GM23338 (cell line): ENCODE data around the gene AURKB. TPM values are rescaled to one million over a fixed set of nuclear protein-coding genes. Genes with fewer than 3 reads are reported as not detected.

Experiments
- ATAC-seq: fragments of 200-7000 bp; cut with Tn5 transposase; 3 replicates; pipeline ENCODE4 v1.9.1; 2020
- DNase-seq: peaks from one replicate; pipeline ENCODE4 v3.0.0-alpha.2; 2015; ENCODE audit warnings: low spot score
- H2AFZ ChIP-seq: fragments of 200-600 bp; sonication (generic); 2 replicates; pipeline ENCODE4 v1.8.0; 2016; ENCODE audit warnings: antibody characterized with exemption, mild to moderate bottlenecking, moderate library complexity
- H3F3A ChIP-seq: fragments of 200-600 bp; sonication (generic); replicated peaks from 2 replicates; pipeline ENCODE4 v1.8.0; 2017; ENCODE audit warnings: antibody characterized with exemption, mixed run types, low read depth
- H3K27ac ChIP-seq: fragments of 200-600 bp; sonication (generic); 2 replicates; pipeline ENCODE4 v1.6.1; 2016; ENCODE audit warnings: low read depth
- H3K27me3 ChIP-seq: fragments of 200-600 bp; sonication (generic); 2 replicates; pipeline ENCODE4 v1.8.0; 2016; ENCODE audit warnings: mild to moderate bottlenecking, mixed run types, moderate library complexity; ENCODE audit not compliant: insufficient read depth
- H3K36me3 ChIP-seq: fragments of 200-600 bp; sonication (generic); 2 replicates; pipeline ENCODE4 v1.8.0; 2016; ENCODE audit warnings: mild to moderate bottlenecking; ENCODE audit not compliant: insufficient read depth
- H3K4me1 ChIP-seq: fragments of 200-600 bp; sonication (generic); 2 replicates; pipeline ENCODE4 v1.8.0; 2016; ENCODE audit warnings: mild to moderate bottlenecking, moderate library complexity; ENCODE audit not compliant: insufficient read depth
- H3K4me2 ChIP-seq: fragments of 200-600 bp; sonication (generic); 2 replicates; pipeline ENCODE4 v1.7.1; 2017; ENCODE audit warnings: mixed run types
- H3K4me3 ChIP-seq: fragments of 200-600 bp; sonication (generic); 2 replicates; pipeline ENCODE4 v1.6.1; 2016; ENCODE audit warnings: mixed run types
- H3K79me2 ChIP-seq: fragments of 200-600 bp; sonication (generic); replicated peaks from 2 replicates; pipeline ENCODE4 v1.8.0; 2017; ENCODE audit warnings: mild to moderate bottlenecking; ENCODE audit not compliant: insufficient read depth
- H3K9me2 ChIP-seq: fragments of 200-600 bp; sonication (generic); 2 replicates; pipeline ENCODE4 v1.8.0; 2017; ENCODE audit not compliant: insufficient read depth
- H4K20me1 ChIP-seq: fragments of 200-600 bp; sonication (generic); replicated peaks from 2 replicates; pipeline ENCODE4 v1.8.0; 2017; ENCODE audit warnings: mild to moderate bottlenecking; ENCODE audit not compliant: insufficient read depth
- H3K27ac Mint-ChIP-seq: 2 replicates; pipeline ENCODE4 v1.8.0; 2020; ENCODE audit warnings: inconsistent platforms, mild to moderate bottlenecking, moderate library complexity, mixed read lengths
- H3K27me3 Mint-ChIP-seq: 3 replicates; pipeline ENCODE4 v1.8.0; 2022; ENCODE audit warnings: low read depth, mild to moderate bottlenecking, moderate library complexity, mixed read lengths, inconsistent platforms; ENCODE audit not compliant: insufficient read depth, poor library complexity
- H3K36me3 Mint-ChIP-seq: 3 replicates; pipeline ENCODE4 v1.8.0; 2021; ENCODE audit warnings: low read depth, mild to moderate bottlenecking, inconsistent platforms, moderate library complexity, mixed read lengths
- H3K4me1 Mint-ChIP-seq: 3 replicates; pipeline ENCODE4 v1.8.0; 2020; ENCODE audit warnings: mild to moderate bottlenecking, inconsistent platforms, mixed read lengths
- H3K4me3 Mint-ChIP-seq: 3 replicates; pipeline ENCODE4 v1.8.0; 2021; ENCODE audit warnings: moderate library complexity, mild to moderate bottlenecking, inconsistent platforms, mixed read lengths
- H3K9me3 Mint-ChIP-seq: 3 replicates; pipeline ENCODE4 v1.8.0; 2020; ENCODE audit warnings: moderate library complexity, mild to moderate bottlenecking, inconsistent platforms, mixed read lengths
- CREB1 ChIP-seq: fragments of 250-450 bp; sonication (Bioruptor Pico); IDR thresholded peaks from 2 replicates; pipeline ENCODE4 v1.5.0; 2020; ENCODE audit warnings: low read depth, mild to moderate bottlenecking, moderate library complexity
- EZH2 ChIP-seq: fragments of 200-600 bp; sonication (generic); IDR thresholded peaks from one replicate; pipeline ENCODE4 v1.8.0; 2017; ENCODE audit warnings: antibody characterized with exemption, mild to moderate bottlenecking, low read depth; ENCODE audit not compliant: unreplicated experiment
- EZH2phosphoT487 ChIP-seq: fragments of 200-600 bp; sonication (generic); IDR thresholded peaks from one replicate; pipeline ENCODE4 v1.8.1; 2018; ENCODE audit warnings: antibody characterized with exemption; ENCODE audit not compliant: unreplicated experiment
- JUNB ChIP-seq: IDR thresholded peaks from one replicate; pipeline ENCODE4 v1.6.1; 2016; ENCODE audit warnings: antibody characterized with exemption; ENCODE audit not compliant: unreplicated experiment
- NANOG ChIP-seq: IDR thresholded peaks from 2 replicates; pipeline ENCODE4 v1.6.1; 2016; ENCODE audit warnings: antibody characterized with exemption, borderline replicate concordance
- POLR2AphosphoS5 ChIP-seq: IDR thresholded peaks from 2 replicates; pipeline ENCODE4 v1.6.1; 2016; ENCODE audit warnings: antibody characterized with exemption, low read depth
- ZNF114 ChIP-seq: fragments of 250-450 bp; sonication (Bioruptor Pico); IDR thresholded peaks from 2 replicates; pipeline ENCODE4 v1.5.0; 2020; ENCODE audit warnings: mild to moderate bottlenecking, moderate library complexity
- polyA plus RNA-seq: library from polyadenylated mRNA; unstranded; fragments of >200 nt; fragmentation: Nextera tagmentation; extraction: Ambion mirVana; gene quantifications from 2 replicates; pipeline ENCODE4 v1.2.1, GENCODE V29; 2016
- total RNA-seq: library from RNA; depleted of rRNA; stranded (reverse); fragments of >200 nt; shearing (Covaris generic); gene quantifications from 2 replicates; pipeline ENCODE4 v1.2.3, GENCODE V29; 2014
- TF ChIP-seq, protein P1 (sequence below), 2 experiments: fragments of 200-600 bp in 1 of 2; sonication (generic) in 1 of 2; conservative IDR thresholded peaks; 2 replicates each; pipeline versions ENCODE4 v1.5.1 to v1.6.1; 2016 to 2017; ENCODE audit warnings: antibody characterized with exemption in 2 of 2, low read depth in 2 of 2, mild to moderate bottlenecking in 2 of 2, moderate library complexity in 1 of 2
- TF ChIP-seq, protein P2 (sequence below): IDR thresholded peaks from one replicate; pipeline ENCODE4 v1.6.1; 2018; ENCODE audit warnings: antibody characterized with exemption; ENCODE audit not compliant: unreplicated experiment
- TF ChIP-seq, protein P3 (sequence below): IDR thresholded peaks from 2 replicates; pipeline ENCODE4 v1.6.1; 2016; ENCODE audit warnings: antibody characterized with exemption

Gene AURKB
- total and polyA plus RNA-seq, 2 experiments from 2014 or later: 135 to 212 TPM

DNA sequence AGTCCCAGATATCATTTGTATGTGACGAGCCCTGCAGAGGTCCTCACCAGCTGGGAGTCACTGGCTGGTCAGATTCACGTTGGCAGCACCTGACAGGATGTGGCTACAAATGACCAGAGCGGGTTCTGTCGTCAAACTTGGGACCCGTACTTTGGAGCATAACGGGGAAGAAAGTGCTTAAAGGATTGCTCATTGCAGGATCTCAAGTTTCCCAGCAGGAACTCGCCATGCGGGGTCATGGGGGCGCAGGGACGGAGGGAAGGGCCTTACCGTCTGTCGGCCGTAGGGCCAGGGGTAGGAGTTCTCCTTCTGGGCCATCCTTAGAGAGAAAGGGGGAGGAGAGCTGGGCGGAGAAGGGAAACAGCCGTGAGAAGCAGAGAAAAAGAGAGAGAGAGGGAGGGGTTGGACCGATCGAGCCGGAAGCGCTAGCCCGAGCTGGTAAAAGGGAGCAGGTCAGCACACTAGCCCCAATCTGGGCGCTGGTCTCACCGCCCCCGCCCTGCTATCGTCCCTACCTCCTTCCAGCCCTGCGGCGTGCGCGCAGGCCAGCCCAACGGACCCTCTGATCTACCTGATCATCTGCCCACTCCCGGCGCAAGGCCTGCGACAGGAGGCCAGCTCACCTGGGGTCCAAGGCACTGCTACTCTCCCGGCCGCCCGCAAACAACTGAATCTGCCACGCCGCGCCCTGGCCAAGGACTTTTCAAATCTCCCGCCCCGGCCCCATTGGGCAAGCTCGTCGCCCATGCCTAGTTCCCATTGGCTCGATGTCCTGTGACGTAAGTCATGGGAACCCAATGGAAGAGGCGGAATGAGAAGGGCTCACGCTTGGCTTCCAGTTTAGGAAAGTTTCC is at the start of gene AURKB (continued):
- TF ChIP-seq POLR2AphosphoS5: peak; percentile 98

DNA sequence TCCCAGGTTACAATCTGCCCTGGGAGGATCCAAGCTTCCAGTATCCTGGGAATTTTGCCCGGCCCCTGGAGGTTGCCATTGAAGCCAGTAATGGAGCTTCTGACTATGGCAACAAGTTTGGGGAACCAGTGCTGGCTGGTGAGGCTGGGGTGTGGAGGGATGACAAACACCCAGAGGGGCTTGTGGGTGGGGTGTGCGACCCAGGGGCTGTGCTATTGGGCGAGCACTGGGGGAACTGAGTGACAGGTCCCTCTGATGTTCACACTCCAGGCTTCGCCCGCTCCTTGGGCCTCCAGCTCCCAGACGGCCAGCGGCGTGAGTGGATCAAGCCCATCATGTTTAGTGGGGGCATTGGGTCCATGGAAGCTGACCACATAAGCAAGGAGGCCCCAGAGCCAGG is 47.4 kb upstream of the AURKB start:
- no peaks in the 10 kb centered on the region for H3K9me2 ChIP-seq
- TF ChIP-seq EZH2 (no peak), CREB1 (CRISPR knock-in tag) (no peak), NANOG (no peak), ZNF114 (CRISPR knock-in tag) (no peak), EZH2phosphoT487 (no peak), POLR2AphosphoS5 (no peak), JUNB (no peak)
- TF ChIP-seq, protein P1, sequence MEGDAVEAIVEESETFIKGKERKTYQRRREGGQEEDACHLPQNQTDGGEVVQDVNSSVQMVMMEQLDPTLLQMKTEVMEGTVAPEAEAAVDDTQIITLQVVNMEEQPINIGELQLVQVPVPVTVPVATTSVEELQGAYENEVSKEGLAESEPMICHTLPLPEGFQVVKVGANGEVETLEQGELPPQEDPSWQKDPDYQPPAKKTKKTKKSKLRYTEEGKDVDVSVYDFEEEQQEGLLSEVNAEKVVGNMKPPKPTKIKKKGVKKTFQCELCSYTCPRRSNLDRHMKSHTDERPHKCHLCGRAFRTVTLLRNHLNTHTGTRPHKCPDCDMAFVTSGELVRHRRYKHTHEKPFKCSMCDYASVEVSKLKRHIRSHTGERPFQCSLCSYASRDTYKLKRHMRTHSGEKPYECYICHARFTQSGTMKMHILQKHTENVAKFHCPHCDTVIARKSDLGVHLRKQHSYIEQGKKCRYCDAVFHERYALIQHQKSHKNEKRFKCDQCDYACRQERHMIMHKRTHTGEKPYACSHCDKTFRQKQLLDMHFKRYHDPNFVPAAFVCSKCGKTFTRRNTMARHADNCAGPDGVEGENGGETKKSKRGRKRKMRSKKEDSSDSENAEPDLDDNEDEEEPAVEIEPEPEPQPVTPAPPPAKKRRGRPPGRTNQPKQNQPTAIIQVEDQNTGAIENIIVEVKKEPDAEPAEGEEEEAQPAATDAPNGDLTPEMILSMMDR (conservative IDR thresholded peaks at IDR 0.05; ENCODE audit: low read depth in 2 of 2): no peak
- TF ChIP-seq, protein P2, sequence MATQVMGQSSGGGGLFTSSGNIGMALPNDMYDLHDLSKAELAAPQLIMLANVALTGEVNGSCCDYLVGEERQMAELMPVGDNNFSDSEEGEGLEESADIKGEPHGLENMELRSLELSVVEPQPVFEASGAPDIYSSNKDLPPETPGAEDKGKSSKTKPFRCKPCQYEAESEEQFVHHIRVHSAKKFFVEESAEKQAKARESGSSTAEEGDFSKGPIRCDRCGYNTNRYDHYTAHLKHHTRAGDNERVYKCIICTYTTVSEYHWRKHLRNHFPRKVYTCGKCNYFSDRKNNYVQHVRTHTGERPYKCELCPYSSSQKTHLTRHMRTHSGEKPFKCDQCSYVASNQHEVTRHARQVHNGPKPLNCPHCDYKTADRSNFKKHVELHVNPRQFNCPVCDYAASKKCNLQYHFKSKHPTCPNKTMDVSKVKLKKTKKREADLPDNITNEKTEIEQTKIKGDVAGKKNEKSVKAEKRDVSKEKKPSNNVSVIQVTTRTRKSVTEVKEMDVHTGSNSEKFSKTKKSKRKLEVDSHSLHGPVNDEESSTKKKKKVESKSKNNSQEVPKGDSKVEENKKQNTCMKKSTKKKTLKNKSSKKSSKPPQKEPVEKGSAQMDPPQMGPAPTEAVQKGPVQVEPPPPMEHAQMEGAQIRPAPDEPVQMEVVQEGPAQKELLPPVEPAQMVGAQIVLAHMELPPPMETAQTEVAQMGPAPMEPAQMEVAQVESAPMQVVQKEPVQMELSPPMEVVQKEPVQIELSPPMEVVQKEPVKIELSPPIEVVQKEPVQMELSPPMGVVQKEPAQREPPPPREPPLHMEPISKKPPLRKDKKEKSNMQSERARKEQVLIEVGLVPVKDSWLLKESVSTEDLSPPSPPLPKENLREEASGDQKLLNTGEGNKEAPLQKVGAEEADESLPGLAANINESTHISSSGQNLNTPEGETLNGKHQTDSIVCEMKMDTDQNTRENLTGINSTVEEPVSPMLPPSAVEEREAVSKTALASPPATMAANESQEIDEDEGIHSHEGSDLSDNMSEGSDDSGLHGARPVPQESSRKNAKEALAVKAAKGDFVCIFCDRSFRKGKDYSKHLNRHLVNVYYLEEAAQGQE: no peak
- TF ChIP-seq, protein P3, sequence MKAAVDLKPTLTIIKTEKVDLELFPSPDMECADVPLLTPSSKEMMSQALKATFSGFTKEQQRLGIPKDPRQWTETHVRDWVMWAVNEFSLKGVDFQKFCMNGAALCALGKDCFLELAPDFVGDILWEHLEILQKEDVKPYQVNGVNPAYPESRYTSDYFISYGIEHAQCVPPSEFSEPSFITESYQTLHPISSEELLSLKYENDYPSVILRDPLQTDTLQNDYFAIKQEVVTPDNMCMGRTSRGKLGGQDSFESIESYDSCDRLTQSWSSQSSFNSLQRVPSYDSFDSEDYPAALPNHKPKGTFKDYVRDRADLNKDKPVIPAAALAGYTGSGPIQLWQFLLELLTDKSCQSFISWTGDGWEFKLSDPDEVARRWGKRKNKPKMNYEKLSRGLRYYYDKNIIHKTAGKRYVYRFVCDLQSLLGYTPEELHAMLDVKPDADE: no peak
- no peaks in the 10 kb centered on the region for H3K4me1 ChIP-seq
- peaks cover 31% of the 10 kb centered on the region for H4K20me1 ChIP-seq
- H3F3A ChIP-seq: 0 out of 2 replicates have a peak, but pooled peaks cover 6% of the 10 kb centered on the region
- peaks cover 83% of the 10 kb centered on the region for H3K36me3 ChIP-seq
- Mint-ChIP-seq H3K27ac (no peak overlapping the region), H3K9me3 (peaks cover 3% of the 10 kb centered on the region; the same call in 1 of the 3 replicates), H3K4me1 (no peaks in the 10 kb centered on the region), H3K27me3 (peaks cover 4% of the 10 kb centered on the region), H3K4me3 (no peak overlapping the region), H3K36me3 (peaks cover 92% of the 10 kb centered on the region)
- no peak overlapping the region for H3K4me2 ChIP-seq
- H3K79me2 ChIP-seq: peaks cover 10% of the 10 kb centered on the region
- H2AFZ ChIP-seq: no peak overlapping the region
- H3K27me3 ChIP-seq: no peaks in the 10 kb centered on the region
- no peak overlapping the region for H3K27ac ChIP-seq
- H3K4me3 ChIP-seq: no peak overlapping the region
- ATAC-seq (no peak), DNase-seq (no peak)
